ENCODE results near the gene SLC1A7. TPM values are rescaled to one million over a fixed set of nuclear protein-coding genes. Genes with fewer than 3 reads are reported as not detected.

SLC1A7 gene
- polyA plus RNA-seq, 1 donor from 2014 or later, result not detected

- H3K36me3 ChIP-seq (ENCODE audit: insufficient read depth, low read length), result no peaks in the 10 kb centered on the region
- H3K9me3 ChIP-seq (ENCODE audit: low read length), result no peaks in the 10 kb centered on the region
- H3K9me2 ChIP-seq (ENCODE audit: insufficient read depth, low read length), result no peaks in the 10 kb centered on the region
- no peaks in the 10 kb centered on the region for H3K27me3 ChIP-seq (ENCODE audit: insufficient read depth, low read depth, low read length)
- no peaks in the 10 kb centered on the region for H3K79me2 ChIP-seq (replicated peaks; ENCODE audit: insufficient read depth, low read length)
- H3K9ac ChIP-seq (ENCODE audit: low read length), result no peak overlapping the region
- no peaks in the 10 kb centered on the region for H3F3A ChIP-seq (ENCODE audit: insufficient read depth, low read length, poor library complexity, severe bottlenecking)
- no peaks in the 10 kb centered on the region for H4K20me1 ChIP-seq (ENCODE audit: insufficient read depth)
- no peak for TF ChIP-seq TAF1 (IDR thresholded peaks at IDR 0.05; ENCODE audit: low read depth)
- no peak overlapping the region for H3K27ac ChIP-seq (ENCODE audit: low read length)
- H2AFZ ChIP-seq (ENCODE audit: low read depth, low read length), result no peak overlapping the region
- no peak overlapping the region for H3K4me3 ChIP-seq (ENCODE audit: low read length)
- no peak overlapping the region for H3K4me2 ChIP-seq (ENCODE audit: low read length)
These were observed 63.2 kb downstream of the SLC1A7 start for GRCh38 chr1:53079251-53079650.

GRCh38 chr1:53078333-53079101 lies 63.9 kb downstream of the SLC1A7 start:
- Histone ChIP-seq H3K9ac (ENCODE audit: low read length) (no peak overlapping the region), H3K9me2 (ENCODE audit: insufficient read depth, low read length) (no peaks in the 10 kb centered on the region), H3K27me3 (ENCODE audit: insufficient read depth, low read depth, low read length) (no peaks in the 10 kb centered on the region), H4K20me1 (ENCODE audit: insufficient read depth) (no peaks in the 10 kb centered on the region), H3K79me2 (replicated peaks; ENCODE audit: insufficient read depth, low read length) (no peaks in the 10 kb centered on the region), H3K4me2 (ENCODE audit: low read length) (no peak overlapping the region), H3F3A (ENCODE audit: insufficient read depth, low read length, poor library complexity, severe bottlenecking) (no peaks in the 10 kb centered on the region), H3K27ac (ENCODE audit: low read length) (no peak overlapping the region), H3K9me3 (ENCODE audit: low read length) (no peaks in the 10 kb centered on the region), H3K4me3 (ENCODE audit: low read length) (no peak overlapping the region), H3K36me3 (ENCODE audit: insufficient read depth, low read length) (no peaks in the 10 kb centered on the region), H2AFZ (ENCODE audit: low read depth, low read length) (no peak overlapping the region)
- TF ChIP-seq SMC3 (conservative IDR thresholded peaks at IDR 0.05; ENCODE audit: poor library complexity), result no peak
- no peak for TF ChIP-seq POLR2AphosphoS5 (IDR thresholded peaks at IDR 0.05)
- no peak for TF ChIP-seq CTCF (IDR thresholded peaks at IDR 0.05; ENCODE audit: poor library complexity, severe bottlenecking)
- TF ChIP-seq EP300 (conservative IDR thresholded peaks at IDR 0.05; ENCODE audit: poor library complexity, severe bottlenecking), result no peak
- TF ChIP-seq TAF1 (IDR thresholded peaks at IDR 0.05; ENCODE audit: low read depth), result no peak
- TF ChIP-seq REST (IDR thresholded peaks at IDR 0.05; ENCODE audit: borderline replicate concordance), result no peak

DNA sequence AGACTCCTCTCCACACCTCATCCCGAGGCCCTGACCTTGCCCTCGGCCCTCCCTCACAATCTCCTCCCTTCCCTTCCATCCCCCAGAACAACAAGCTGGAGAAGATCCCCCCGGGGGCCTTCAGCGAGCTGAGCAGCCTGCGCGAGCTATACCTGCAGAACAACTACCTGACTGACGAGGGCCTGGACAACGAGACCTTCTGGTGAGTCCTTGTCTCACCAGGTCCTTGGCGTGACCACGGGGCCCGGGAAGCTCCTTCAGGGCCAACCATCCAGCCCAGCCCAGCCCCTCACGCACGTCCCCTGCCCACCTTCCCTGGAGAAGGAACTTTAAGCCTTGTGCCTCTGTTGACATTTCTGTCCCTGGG lies 64.9 kb downstream of the SLC1A7 start:
- H3K9ac ChIP-seq (ENCODE audit: low read length), result no peak overlapping the region
- no peak overlapping the region for H3K4me2 ChIP-seq (ENCODE audit: low read length)
- H2AFZ ChIP-seq (ENCODE audit: low read depth, low read length), result no peak overlapping the region
- no peaks in the 10 kb centered on the region for H3K9me2 ChIP-seq (ENCODE audit: insufficient read depth, low read length)
- H3K27me3 ChIP-seq (ENCODE audit: insufficient read depth, low read depth, low read length), result no peaks in the 10 kb centered on the region
- H3K9me3 ChIP-seq (ENCODE audit: low read length), result no peaks in the 10 kb centered on the region
- no peak overlapping the region for H3K4me3 ChIP-seq (ENCODE audit: low read length)
- no peaks in the 10 kb centered on the region for H4K20me1 ChIP-seq (ENCODE audit: insufficient read depth)
- no peak overlapping the region for H3K27ac ChIP-seq (ENCODE audit: low read length)
- TF ChIP-seq EZH2 (IDR thresholded peaks at IDR 0.05; ENCODE audit: borderline replicate concordance, insufficient read depth, low read length, poor library complexity, severe bottlenecking) (no peak), TAF1 (IDR thresholded peaks at IDR 0.05; ENCODE audit: low read depth) (no peak), RAD21 (conservative IDR thresholded peaks at IDR 0.05) (no peak), REST (IDR thresholded peaks at IDR 0.05; ENCODE audit: borderline replicate concordance) (no peak), MXI1 (conservative IDR thresholded peaks at IDR 0.05; ENCODE audit: poor library complexity, severe bottlenecking) (no peak), SMC3 (conservative IDR thresholded peaks at IDR 0.05; ENCODE audit: poor library complexity) (no peak), POLR2AphosphoS5 (IDR thresholded peaks at IDR 0.05) (no peak), CTCF (IDR thresholded peaks at IDR 0.05; ENCODE audit: poor library complexity, severe bottlenecking) (no peak), EP300 (conservative IDR thresholded peaks at IDR 0.05; ENCODE audit: poor library complexity, severe bottlenecking) (no peak)
- no peaks in the 10 kb centered on the region for H3F3A ChIP-seq (ENCODE audit: insufficient read depth, low read length, poor library complexity, severe bottlenecking)
- H3K79me2 ChIP-seq (replicated peaks; ENCODE audit: insufficient read depth, low read length), result no peaks in the 10 kb centered on the region
- no peaks in the 10 kb centered on the region for H3K36me3 ChIP-seq (ENCODE audit: insufficient read depth, low read length)
